KG1 (cell line): ENCODE measurements around the gene PLA2G2D.

Experiments used
- DNase-seq: peaks from one replicate; lab custom pipeline; 2025; lab: John Stamatoyannopoulos, UW

Gene PLA2G2D

GRCh38 chr1:20086800-20087199 is 32.5 kb downstream of the PLA2G2D start:
- DNase-seq: no peak

DNA sequence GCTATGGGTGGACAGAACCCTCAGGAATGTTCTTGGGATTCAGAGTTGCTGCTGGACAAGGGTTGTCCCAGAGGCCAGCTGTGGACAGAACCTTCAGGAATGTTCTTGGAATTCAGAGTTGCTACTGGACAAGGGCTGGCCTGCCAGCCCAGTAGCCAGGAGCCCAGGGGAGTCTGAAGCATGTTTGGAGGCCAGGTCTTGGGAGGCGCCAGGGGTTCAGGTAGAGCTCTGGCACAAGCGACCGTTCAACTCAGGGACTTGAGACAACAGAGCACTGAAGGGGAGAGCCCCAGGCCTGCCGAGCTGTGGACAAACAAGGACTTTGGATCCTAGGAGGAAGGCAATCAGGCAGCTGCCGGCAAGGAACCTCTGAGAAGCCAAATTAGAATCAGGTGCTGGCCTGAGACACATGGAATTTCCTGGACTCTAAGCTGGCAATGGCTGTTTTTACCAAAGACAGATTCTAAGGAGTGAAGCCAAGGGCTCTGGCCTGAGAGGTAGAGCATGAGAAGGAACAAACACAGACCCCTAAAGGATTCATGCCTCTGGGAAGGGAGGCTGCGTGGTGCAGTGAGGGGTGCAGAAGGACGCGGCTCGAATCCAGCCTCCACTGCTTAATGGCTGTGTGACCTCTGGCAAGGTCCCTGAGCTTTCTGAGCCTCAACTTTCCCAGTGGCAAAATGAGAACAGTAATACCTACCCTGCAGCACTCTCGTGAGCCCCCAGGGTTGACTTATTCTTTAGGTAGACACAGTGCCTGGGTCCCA is 36.0 kb downstream of the PLA2G2D start:
- DNase-seq: no peak

DNA sequence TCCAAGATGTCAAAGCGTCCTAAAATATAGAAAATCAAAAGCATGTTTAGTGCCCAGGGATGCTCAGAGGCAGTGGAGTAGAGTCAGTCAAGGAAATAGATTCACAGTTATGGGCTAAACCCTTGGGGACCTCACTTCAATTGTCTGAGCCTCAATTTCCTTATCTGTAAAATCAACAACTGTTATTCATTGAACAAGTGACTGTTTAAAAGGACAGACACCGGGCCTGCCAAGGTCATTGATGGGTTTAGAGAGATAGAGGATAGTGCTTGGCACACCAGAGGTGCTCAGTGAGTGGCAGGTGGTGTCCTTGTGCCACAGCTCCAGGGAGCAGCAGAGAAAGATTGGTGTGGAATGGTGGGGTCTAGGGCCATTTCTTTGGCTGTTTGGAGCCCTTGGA is 36.6 kb downstream of the PLA2G2D start:
- no peak for DNase-seq

- no peak for DNase-seq
Observed at GRCh38 chr1:20081353-20081810, 38.0 kb downstream of the PLA2G2D start.

GRCh38 chr1:20080441-20081352 is 38.6 kb downstream of the PLA2G2D start:
- DNase-seq: peak; percentile 31

- no peak for DNase-seq
Observed at GRCh38 chr1:20079661-20080305, 39.6 kb downstream of the PLA2G2D start.

DNA sequence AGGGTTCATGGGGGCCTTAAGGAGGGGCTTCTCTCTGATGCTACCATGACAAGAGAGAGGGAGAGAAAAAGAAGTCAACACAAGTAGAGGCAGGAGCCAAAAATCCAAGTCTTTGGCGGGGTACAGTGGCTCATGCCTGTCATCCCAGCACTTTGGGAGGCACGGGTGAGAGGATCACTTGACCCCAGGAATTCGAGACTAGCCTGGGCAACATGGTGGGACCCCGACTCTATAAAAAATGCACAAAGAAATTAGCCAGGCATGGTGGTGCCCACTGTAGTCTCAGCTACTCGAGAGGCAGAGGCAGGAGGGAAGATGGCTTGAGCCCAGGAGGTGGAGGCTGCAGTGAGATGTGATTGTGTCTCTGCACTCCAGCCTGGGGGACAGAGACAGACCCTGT is 40.6 kb downstream of the PLA2G2D start:
- no peak for DNase-seq

DNA sequence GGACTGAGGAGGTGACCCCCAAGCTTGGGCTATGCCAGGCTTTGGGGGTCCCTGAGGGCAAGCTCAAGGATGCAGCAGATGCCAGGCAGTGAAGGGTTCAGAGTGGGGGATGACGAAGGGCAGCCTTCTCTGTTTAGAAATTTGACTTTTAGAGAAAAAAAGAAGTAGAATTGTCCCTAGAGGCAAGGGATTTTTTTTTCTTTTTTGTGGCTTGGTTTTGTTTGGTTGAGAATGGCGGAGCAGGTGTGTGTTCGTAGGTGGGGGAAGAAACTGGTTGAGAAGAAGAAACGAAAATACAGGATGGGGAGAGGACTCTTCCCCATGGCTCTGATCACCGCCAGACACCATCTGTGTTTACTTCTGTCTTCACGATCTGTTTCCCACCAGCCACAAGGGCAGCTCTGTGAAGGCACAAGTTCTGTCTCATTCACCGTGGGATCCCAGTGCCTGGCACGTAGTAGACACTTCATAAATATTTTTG is 41.1 kb downstream of the PLA2G2D start:
- DNase-seq: no peak

GRCh38 chr1:20076710-20077461 is 42.5 kb downstream of the PLA2G2D start:
- no peak for DNase-seq

GRCh38 chr1:20076223-20076622 is 43.1 kb downstream of the PLA2G2D start:
- no peak for DNase-seq

- DNase-seq: no peak
Observed at GRCh38 chr1:20075345-20075744, 44.0 kb downstream of the PLA2G2D start.

GRCh38 chr1:20074725-20075171 is 44.6 kb downstream of the PLA2G2D start:
- no peak for DNase-seq

DNA sequence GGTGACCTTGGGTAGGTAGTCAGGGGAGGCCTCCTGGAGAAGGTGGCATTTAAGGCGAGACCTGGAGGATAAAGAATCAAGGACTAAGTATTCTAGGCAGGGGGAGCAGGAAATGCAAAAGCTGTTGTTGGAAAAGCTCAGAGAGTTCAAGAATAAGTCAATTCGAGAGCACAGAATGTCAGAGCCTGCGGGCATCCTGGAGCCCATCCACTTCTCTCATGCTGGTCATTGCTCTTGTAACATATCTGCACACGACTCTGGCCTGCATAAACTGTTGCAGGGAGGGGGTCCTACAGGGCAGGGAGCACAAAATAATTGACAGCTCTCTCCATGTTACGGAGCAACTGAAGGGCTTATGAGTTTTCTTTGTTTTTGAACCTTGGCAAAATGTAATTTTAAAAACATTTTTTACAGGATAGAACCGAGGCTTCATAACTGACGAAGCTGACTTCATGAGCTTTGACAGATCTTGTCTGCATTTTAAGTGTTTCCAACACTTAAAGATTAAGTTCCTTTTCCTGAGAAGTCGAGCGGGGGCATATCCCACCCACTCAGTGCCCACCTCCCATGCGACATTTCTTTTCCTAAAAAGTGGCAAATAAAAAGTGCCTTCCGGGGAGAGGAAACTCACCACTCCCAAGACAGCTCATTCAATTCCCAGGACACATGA is 45.1 kb downstream of the PLA2G2D start:
- DNase-seq: no peak

- DNase-seq: no peak
Observed at GRCh38 chr1:20073256-20073655, 46.1 kb downstream of the PLA2G2D start.

DNA sequence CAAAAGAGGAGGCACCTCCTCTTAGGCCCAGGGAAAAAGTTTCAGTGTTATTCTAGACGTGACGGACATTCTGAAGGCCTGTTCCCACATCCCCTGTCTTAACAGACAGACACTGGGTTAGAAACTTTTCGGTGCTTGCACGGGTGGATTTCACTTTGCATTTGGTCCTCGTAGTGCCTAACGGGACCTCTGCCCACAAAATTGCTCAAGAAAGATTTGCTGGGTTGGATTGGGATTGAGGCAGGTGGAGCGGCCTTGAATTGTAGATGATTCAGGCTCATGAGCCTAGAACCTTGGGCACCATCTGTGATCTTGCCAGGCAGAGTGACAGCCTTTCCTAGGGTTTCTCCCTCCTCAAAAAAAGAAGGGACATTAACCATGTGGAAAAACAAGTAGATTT is 46.6 kb downstream of the PLA2G2D start:
- DNase-seq: no peak

DNA sequence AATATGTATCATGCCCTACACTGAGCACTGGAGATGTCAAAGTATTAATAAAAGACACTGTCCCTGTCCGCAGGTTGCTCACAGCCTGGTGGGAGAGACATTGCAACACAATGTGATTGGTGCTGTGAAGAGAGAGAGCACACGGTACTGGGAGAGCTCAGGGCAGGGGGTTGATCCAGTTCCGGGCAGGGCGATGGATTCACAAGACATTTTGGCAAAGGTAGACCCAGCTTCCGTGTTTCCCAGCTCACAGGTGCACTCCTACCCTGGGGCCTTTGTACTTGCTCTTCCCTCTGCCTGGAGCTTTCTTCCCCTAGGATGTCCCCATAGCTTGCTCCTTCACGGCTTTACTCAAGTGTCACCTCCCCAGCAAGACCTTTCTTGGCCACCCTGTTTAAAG is 47.9 kb downstream of the PLA2G2D start:
- DNase-seq: no peak

GRCh38 chr1:20070357-20070756 is 49.0 kb downstream of the PLA2G2D start:
- no peak for DNase-seq

GRCh38 chr1:20069874-20070273 is 49.5 kb downstream of the PLA2G2D start, which contains the start of gene PLA2G5:
TSS of gene PLA2G5 (plus strand) at chr1:20070194. CDS start at chr1:20084831, 14,637 bp downstream.
- no peak for DNase-seq

GRCh38 chr1:20068722-20069121 is 50.6 kb downstream of the PLA2G2D start:
- no peak for DNase-seq

DNA sequence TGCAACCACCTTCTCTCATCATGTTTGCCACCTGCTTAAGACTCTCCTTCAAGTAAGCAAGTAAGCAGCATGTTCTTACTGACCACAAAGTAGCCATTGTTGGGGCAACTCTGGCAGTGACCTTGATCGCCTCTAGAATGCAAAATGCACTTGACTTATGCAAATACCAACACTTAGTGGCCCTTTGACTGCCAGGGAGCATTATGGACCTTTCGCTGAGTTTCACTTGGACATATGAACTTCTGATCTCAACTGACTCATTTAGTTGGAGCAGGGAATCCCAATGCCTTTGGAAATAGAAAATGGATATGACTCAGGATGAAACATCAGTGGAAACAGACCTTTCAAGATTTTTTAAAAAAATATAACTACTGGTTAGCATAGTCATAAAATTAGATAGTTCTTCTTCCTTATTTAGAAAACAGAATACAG is 55.5 kb downstream of the PLA2G2D start:
- no peak for DNase-seq
